BLaER1 treated with 17β-estradiol and CSF1 and Interleukin-3, amounts not matched to agents 10 nM and 100 nM (cell line): Measurements from ENCODE around the gene CPLX1.

Source experiments
- H3K27ac ChIP-seq, 11 experiments: shearing (Covaris generic); formaldehyde crosslinking; 2 replicates each; pipeline ENCODE4 v1.8.1; 2022
- H3K27me3 ChIP-seq, 11 experiments: shearing (Covaris generic); formaldehyde crosslinking; 2 replicates each; pipeline ENCODE4 v1.8.1; 2022
- H3K36me3 ChIP-seq, 11 experiments: shearing (Covaris generic); formaldehyde crosslinking; 2 replicates each; pipeline ENCODE4 v1.8.1; 2022
- H3K4me1 ChIP-seq, 10 experiments: shearing (Covaris generic); formaldehyde crosslinking; 2 replicates each; pipeline ENCODE4 v1.8.1; 2022
- H3K4me2 ChIP-seq, 11 experiments: shearing (Covaris generic); formaldehyde crosslinking; 2 replicates each; pipeline ENCODE4 v1.8.1; 2022
- H3K4me3 ChIP-seq, 10 experiments: shearing (Covaris generic); formaldehyde crosslinking; 2 replicates each; pipeline ENCODE4 v1.8.1; 2022
- H3K9ac ChIP-seq, 11 experiments: shearing (Covaris generic); formaldehyde crosslinking; 2 replicates each; pipeline ENCODE4 v1.8.1; 2022
- H3K9me3 ChIP-seq, 11 experiments: shearing (Covaris generic); formaldehyde crosslinking; replicated peaks in 1 of 11; 2 replicates each; pipeline ENCODE4 v1.8.1; 2022
- H4K20me1 ChIP-seq, 11 experiments: shearing (Covaris generic); formaldehyde crosslinking; 2 replicates each; pipeline ENCODE4 v1.8.1; 2022
- Cebpa-rat ChIP-seq, 11 experiments: shearing (Covaris generic); IDR thresholded peaks; 2 replicates each; pipeline ENCODE4 v1.8.1; 2022

The CPLX1 gene

GRCh38 chr4:801436-802124, 24.3 kb downstream of the CPLX1 start:
- Histone ChIP-seq H3K27ac (no peak overlapping the region), H3K4me3 (no peak overlapping the region), H3K27me3 (no peaks in the 10 kb centered on the region), H3K4me2 (no peak overlapping the region), H4K20me1 (no peaks in the 10 kb centered on the region), H3K9me3 (peaks cover 25 to 51% (median 46%) of the 10 kb centered on the region in 11 experiments), H3K4me1 (peaks cover 4 to 8% (median 6%) of the 10 kb centered on the region in 10 experiments; a peak in 15 of 20 replicates), H3K9ac (no peak overlapping the region), H3K36me3 (no peaks in the 10 kb centered on the region)
- no peak for TF ChIP-seq Cebpa-rat (IDR thresholded peaks at IDR 0.05)

DNA sequence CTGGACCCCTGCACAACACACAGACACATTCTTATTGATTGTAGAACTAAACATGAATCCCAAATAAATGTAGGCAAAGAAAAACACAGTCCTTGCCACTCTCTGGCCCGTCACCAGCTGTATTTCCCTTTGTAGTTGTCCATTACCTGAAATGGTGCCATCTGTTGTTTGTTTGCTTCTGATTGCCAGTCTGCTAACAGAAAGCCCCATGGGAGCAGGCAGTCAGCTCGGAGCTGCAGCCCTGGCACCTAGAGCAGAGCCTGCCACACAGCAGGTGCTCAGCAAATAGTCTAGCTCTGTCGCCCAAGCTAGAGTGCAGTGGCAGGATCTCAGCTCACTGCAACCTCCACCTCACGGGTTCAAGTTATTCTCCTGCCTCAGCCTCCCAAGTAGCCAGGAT, 28.9 kb downstream of the CPLX1 start:
- peaks cover 15 to 33% (median 26%) of the 10 kb centered on the region in 11 experiments for H3K27me3 ChIP-seq
- no peak for TF ChIP-seq Cebpa-rat (IDR thresholded peaks at IDR 0.05)
- peaks cover 0 to 14% (median 0%) of the 10 kb centered on the region in 11 experiments; a peak in 1 of 22 replicates for H4K20me1 ChIP-seq
- no peak overlapping the region for H3K4me3 ChIP-seq
- H3K36me3 ChIP-seq = no peaks in the 10 kb centered on the region
- H3K9me3 ChIP-seq = peaks cover 5 to 13% (median 9%) of the 10 kb centered on the region in 11 experiments; a peak in 21 of 22 replicates
- peaks cover 6 to 37% (median 26%) of the 10 kb centered on the region in 10 experiments for H3K4me1 ChIP-seq
- no peak overlapping the region for H3K9ac ChIP-seq
- peak overlapping the region in 5 of 11 experiments; percentile 6 to 48 (median 41); a peak in 9 of 22 replicates for H3K4me2 ChIP-seq
- H3K27ac ChIP-seq = no peak overlapping the region

GRCh38 chr4:796206-796605, 29.7 kb downstream of the CPLX1 start:
- Histone ChIP-seq H3K4me3 (no peak overlapping the region), H3K4me2 (no peak overlapping the region), H3K27me3 (peaks cover 23 to 42% (median 35%) of the 10 kb centered on the region in 11 experiments), H3K9ac (no peak overlapping the region), H3K4me1 (peaks cover 6 to 37% (median 26%) of the 10 kb centered on the region in 10 experiments), H3K36me3 (no peaks in the 10 kb centered on the region), H4K20me1 (peaks cover 0 to 14% (median 0%) of the 10 kb centered on the region in 11 experiments; a peak in 1 of 22 replicates), H3K27ac (no peak overlapping the region), H3K9me3 (peaks cover 0 to 4% (median under 1%) of the 10 kb centered on the region in 11 experiments; a peak in 9 of 22 replicates)
- TF ChIP-seq Cebpa-rat (IDR thresholded peaks at IDR 0.05) = no peak

- Histone ChIP-seq H3K27me3 (peaks cover 24 to 45% (median 35%) of the 10 kb centered on the region in 11 experiments), H3K4me2 (no peak overlapping the region), H3K9me3 (no peaks in the 10 kb centered on the region), H3K27ac (no peak overlapping the region), H3K9ac (no peak overlapping the region), H3K4me3 (no peak overlapping the region), H3K36me3 (no peaks in the 10 kb centered on the region), H4K20me1 (peaks cover 0 to 14% (median 0%) of the 10 kb centered on the region in 11 experiments; a peak in 1 of 22 replicates), H3K4me1 (peaks cover 6 to 37% (median 26%) of the 10 kb centered on the region in 10 experiments)
- TF ChIP-seq Cebpa-rat (IDR thresholded peaks at IDR 0.05) = no peak
Measured at GRCh38 chr4:795726-796119, 30.2 kb downstream of the CPLX1 start.

GRCh38 chr4:794900-795725, 30.8 kb downstream of the CPLX1 start:
- Histone ChIP-seq H3K27me3 (peaks cover 24 to 51% (median 35%) of the 10 kb centered on the region in 11 experiments), H3K4me1 (peaks cover 6 to 37% (median 26%) of the 10 kb centered on the region in 10 experiments), H3K9ac (no peak overlapping the region), H3K4me3 (no peak overlapping the region), H3K36me3 (no peaks in the 10 kb centered on the region), H3K9me3 (no peaks in the 10 kb centered on the region), H4K20me1 (peaks cover 0 to 14% (median 0%) of the 10 kb centered on the region in 11 experiments; a peak in 1 of 22 replicates), H3K4me2 (peak overlapping the region in 8 of 11 experiments; percentile 58 to 87 (median 72); a peak in 13 of 22 replicates), H3K27ac (no peak overlapping the region)
- no peak for TF ChIP-seq Cebpa-rat (IDR thresholded peaks at IDR 0.05)

DNA sequence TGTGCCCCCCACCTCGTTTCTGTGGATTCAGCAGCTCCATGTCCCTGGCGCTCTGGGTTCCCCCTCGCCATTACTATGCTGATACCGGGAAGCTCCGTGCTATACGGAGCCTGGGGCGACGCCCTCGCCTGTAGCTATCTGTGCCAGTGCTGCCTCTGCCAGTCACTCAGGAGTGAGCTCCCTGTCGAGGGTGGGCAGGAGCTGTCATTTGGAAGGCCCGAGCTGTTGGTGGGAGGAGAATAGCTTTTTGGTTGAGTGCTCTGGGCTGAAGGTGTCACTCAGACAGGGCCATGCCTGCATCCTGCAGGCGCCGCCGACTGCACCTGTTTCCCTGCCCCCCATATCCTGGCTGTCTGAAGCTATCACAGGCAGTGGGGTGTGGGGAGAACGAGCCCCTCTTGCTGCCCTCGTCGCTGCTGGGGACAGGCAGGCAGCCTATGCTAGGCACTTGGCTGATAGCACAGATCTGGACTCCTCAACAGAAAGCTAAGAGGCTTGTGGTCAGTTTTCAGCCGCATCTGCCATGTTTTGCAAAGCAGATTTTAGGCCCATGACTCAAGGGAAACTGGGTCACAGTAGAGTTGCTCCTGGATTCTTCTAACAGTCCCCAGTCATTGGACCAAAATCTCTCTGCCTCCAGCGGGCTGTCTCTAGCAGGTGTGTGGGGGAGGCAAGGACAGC, 31.8 kb downstream of the CPLX1 start:
- Histone ChIP-seq H3K27me3 (peaks cover 24 to 52% (median 35%) of the 10 kb centered on the region in 11 experiments), H3K36me3 (no peaks in the 10 kb centered on the region), H3K4me1 (peaks cover 3 to 37% (median 25%) of the 10 kb centered on the region in 10 experiments), H4K20me1 (peaks cover 0 to 18% (median 0%) of the 10 kb centered on the region in 11 experiments; a peak in 2 of 22 replicates), H3K9ac (peak overlapping the region in 2 of 11 experiments; percentile 6 to 24; a peak in 3 of 22 replicates), H3K27ac (no peak overlapping the region), H3K9me3 (no peaks in the 10 kb centered on the region), H3K4me3 (no peak overlapping the region), H3K4me2 (peak overlapping the region in 9 of 11 experiments; percentile 31 to 87 (median 69); a peak in 17 of 22 replicates)
- no peak for TF ChIP-seq Cebpa-rat (IDR thresholded peaks at IDR 0.05)

DNA sequence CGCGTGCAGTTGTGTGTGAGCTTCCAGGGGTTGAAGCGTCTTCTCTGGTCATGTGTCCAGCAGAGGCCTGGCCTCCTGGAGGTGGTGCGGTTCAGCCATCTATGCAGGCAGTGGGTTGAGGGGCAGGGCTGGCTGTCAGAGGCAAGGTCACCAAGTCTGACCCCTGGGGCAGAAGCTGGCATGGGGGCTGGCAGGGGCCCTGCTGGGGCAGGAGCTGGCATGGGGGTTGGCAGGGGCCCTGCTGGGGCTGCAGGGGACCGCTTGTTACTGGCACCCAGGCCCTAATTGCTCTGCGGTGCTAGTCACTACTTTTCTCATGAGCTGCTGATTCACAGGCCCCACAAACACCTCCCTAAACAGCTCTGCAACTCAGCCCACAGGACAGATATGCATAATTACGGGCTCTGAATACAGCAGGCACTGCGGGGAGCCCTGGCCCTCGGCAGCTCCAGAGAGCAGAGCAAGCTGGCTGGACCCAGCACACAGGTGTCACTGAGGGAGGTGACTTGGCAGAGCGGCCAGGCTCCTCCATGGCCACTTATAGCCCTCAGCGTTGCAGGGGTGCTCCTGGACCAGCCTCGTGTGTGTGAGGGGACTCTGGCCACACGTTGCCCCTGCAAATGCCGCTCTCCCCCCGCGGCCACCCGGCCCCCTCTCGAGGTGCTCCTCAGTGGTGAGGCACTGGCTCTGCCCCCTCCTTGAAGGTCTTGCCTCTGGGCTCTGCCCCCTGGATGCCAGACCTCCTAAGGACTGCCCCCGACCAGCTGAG, 32.7 kb downstream of the CPLX1 start:
- peak overlapping the region in 1 of 11 experiments; percentile 6; a peak in 2 of 22 replicates for H3K9ac ChIP-seq
- H3K4me2 ChIP-seq = peak overlapping the region in 9 of 11 experiments; percentile 31 to 87 (median 69); a peak in 15 of 22 replicates
- peaks cover 0 to 18% (median 0%) of the 10 kb centered on the region in 11 experiments; a peak in 2 of 22 replicates for H4K20me1 ChIP-seq
- no peak overlapping the region for H3K4me3 ChIP-seq
- no peak overlapping the region for H3K27ac ChIP-seq
- no peak for TF ChIP-seq Cebpa-rat (IDR thresholded peaks at IDR 0.05)
- no peaks in the 10 kb centered on the region for H3K9me3 ChIP-seq
- H3K27me3 ChIP-seq = peaks cover 24 to 52% (median 35%) of the 10 kb centered on the region in 11 experiments
- H3K36me3 ChIP-seq = no peaks in the 10 kb centered on the region
- H3K4me1 ChIP-seq = peaks cover 0 to 37% (median 24%) of the 10 kb centered on the region in 10 experiments; a peak in 17 of 20 replicates

- Histone ChIP-seq H3K4me2 (peak overlapping the region in 3 of 11 experiments; percentile 69 to 87 (median 84); a peak in 2 of 22 replicates), H4K20me1 (peaks cover 0 to 18% (median 0%) of the 10 kb centered on the region in 11 experiments; a peak in 2 of 22 replicates), H3K27ac (no peak overlapping the region), H3K9ac (no peak overlapping the region), H3K9me3 (no peaks in the 10 kb centered on the region), H3K4me1 (peaks cover 3 to 39% (median 30%) of the 10 kb centered on the region in 10 experiments; a peak in 19 of 20 replicates), H3K4me3 (no peak overlapping the region), H3K36me3 (no peaks in the 10 kb centered on the region), H3K27me3 (peaks cover 24 to 52% (median 35%) of the 10 kb centered on the region in 11 experiments)
- no peak for TF ChIP-seq Cebpa-rat (IDR thresholded peaks at IDR 0.05)
Measured at GRCh38 chr4:792626-793092, 33.3 kb downstream of the CPLX1 start.
